Left ventricle myocardium inferior (tissue), 1 donor: ENCODE data around the gene METTL26. TPM values are rescaled to one million over a fixed set of nuclear protein-coding genes. Genes with fewer than 3 reads are reported as not detected.

Experiments used
- DNase-seq: peaks from one replicate; pipeline ENCODE4 v3.0.0-alpha.2; 2020
- H3K27ac ChIP-seq: fragments of 200-600 bp; replicated peaks from 2 replicates; pipeline ENCODE4 v1.8.0; 2021
- H3K27me3 ChIP-seq: fragments of 200-600 bp; 2 replicates; pipeline ENCODE4 v1.8.0; 2021; ENCODE audit warnings: low read depth
- H3K36me3 ChIP-seq: fragments of 200-600 bp; 2 replicates; pipeline ENCODE4 v1.8.0; 2021
- H3K4me1 ChIP-seq: fragments of 200-600 bp; 2 replicates; pipeline ENCODE4 v1.8.0; 2021
- H3K4me3 ChIP-seq: fragments of 200-600 bp; 2 replicates; pipeline ENCODE4 v1.8.0; 2021; ENCODE audit warnings: mild to moderate bottlenecking, moderate library complexity
- H3K9me3 ChIP-seq: fragments of 200-600 bp; replicated peaks from 2 replicates; pipeline ENCODE4 v1.8.0; 2021
- CTCF ChIP-seq: fragments of 200-600 bp; IDR thresholded peaks from 2 replicates; pipeline ENCODE4 v1.8.0; 2021; ENCODE audit warnings: antibody characterized with exemption, mild to moderate bottlenecking, borderline replicate concordance
- intact Hi-C: fragments of 100-400 bp; cut with micrococcal nuclease; formaldehyde crosslinking; loops from one replicate; pipeline ENCODE4 v1.11.0; 2022
- total RNA-seq: library from RNA; stranded (reverse); fragmentation: NEBNext Ultra II Directional; extraction: Animal tissue kit (Norgen Biotek cat#: 25700); gene quantifications from one replicate; pipeline ENCODE4 v1.2.1, GENCODE V29; 2021
- donor health status: DM: no; HTN: yes; CAD: no; lungs with severe emphysema.

METTL26 gene
- total RNA-seq, 1 donor from 2014 or later = 49.2 TPM

DNA sequence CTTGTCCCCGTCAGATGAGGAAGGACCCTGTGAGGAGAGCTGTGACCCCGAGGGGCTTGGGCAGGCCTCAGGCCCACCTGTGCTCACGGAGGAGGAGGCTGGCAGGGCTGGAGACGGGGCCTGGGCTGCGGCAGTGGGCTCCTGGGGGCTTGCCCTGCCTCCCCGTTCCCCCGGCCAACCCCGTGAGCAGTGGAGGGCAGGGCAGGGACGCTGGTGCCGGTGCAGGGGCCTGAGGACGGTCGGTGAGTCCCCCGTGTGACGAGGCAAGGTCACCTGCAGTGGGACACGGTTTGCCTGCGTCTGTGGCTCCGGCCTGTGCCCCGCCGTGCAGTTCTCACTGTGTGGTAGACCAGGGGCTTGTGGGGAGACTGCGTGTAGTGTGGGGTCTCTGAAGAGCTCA, 23.5 kb upstream of the METTL26 start:
- Histone ChIP-seq H3K27ac (no peak overlapping the region), H3K4me1 (peaks cover 16% of the 10 kb centered on the region), H3K27me3 (no peaks in the 10 kb centered on the region), H3K4me3 (no peak overlapping the region), H3K36me3 (no peaks in the 10 kb centered on the region), H3K9me3 (no peaks in the 10 kb centered on the region)
- TF ChIP-seq CTCF = no peak
- intact Hi-C loops = no loop called here
- DNase-seq = no peak

- H3K4me1 ChIP-seq = peaks cover 16% of the 10 kb centered on the region
- H3K4me3 ChIP-seq = no peak overlapping the region
- DNase-seq = no peak
- no peak for TF ChIP-seq CTCF
- no peaks in the 10 kb centered on the region for H3K9me3 ChIP-seq
- H3K27ac ChIP-seq = no peak overlapping the region
- no peaks in the 10 kb centered on the region for H3K27me3 ChIP-seq
- no peaks in the 10 kb centered on the region for H3K36me3 ChIP-seq
- intact Hi-C loops = no loop called here
These were observed 22.8 kb upstream of the METTL26 start for GRCh38 chr16:658679-659571.

GRCh38 chr16:657487-657886, 21.4 kb upstream of the METTL26 start:
- no peak for TF ChIP-seq CTCF
- H3K27me3 ChIP-seq = no peaks in the 10 kb centered on the region
- no peak overlapping the region for H3K27ac ChIP-seq
- no peaks in the 10 kb centered on the region for H3K9me3 ChIP-seq
- no peak overlapping the region for H3K4me3 ChIP-seq
- DNase-seq = no peak
- intact Hi-C loops = no loop called here
- H3K36me3 ChIP-seq = no peaks in the 10 kb centered on the region
- H3K4me1 ChIP-seq = peaks cover 16% of the 10 kb centered on the region

- Histone ChIP-seq H3K36me3 (no peaks in the 10 kb centered on the region), H3K27ac (no peak overlapping the region), H3K9me3 (no peaks in the 10 kb centered on the region), H3K27me3 (no peaks in the 10 kb centered on the region), H3K4me1 (peaks cover 13% of the 10 kb centered on the region), H3K4me3 (no peak overlapping the region)
- TF ChIP-seq CTCF = no peak
- intact Hi-C loops = no loop called here
- DNase-seq = no peak
These were observed 17.9 kb upstream of the METTL26 start for GRCh38 chr16:654034-654433.

- no peaks in the 10 kb centered on the region for H3K27me3 ChIP-seq
- DNase-seq = no peak
- H3K27ac ChIP-seq = no peak overlapping the region
- H3K36me3 ChIP-seq = no peaks in the 10 kb centered on the region
- H3K4me1 ChIP-seq = peaks cover 27% of the 10 kb centered on the region
- H3K9me3 ChIP-seq = no peaks in the 10 kb centered on the region
- no peak for TF ChIP-seq CTCF
- no peak overlapping the region for H3K4me3 ChIP-seq
- intact Hi-C loops = no loop called here
These were observed 16.6 kb upstream of the METTL26 start for GRCh38 chr16:652454-653305.
